GM21576 (cell line): ENCODE results near the gene TPST2.

Source experiments
- ATAC-seq: cut with Tn5 transposase; IDR thresholded peaks from one replicate; pipeline ENCODE4 v1.9.1; 2021; ENCODE audit warnings: mild to moderate bottlenecking, moderate library complexity; ENCODE audit not compliant: unreplicated experiment

TPST2 gene

GRCh38 chr22:26610996-26611395, 21.1 kb upstream of the TPST2 start:
- no peak for ATAC-seq

GRCh38 chr22:26610072-26610958, 20.4 kb upstream of the TPST2 start:
- ATAC-seq = peak; percentile 80

DNA sequence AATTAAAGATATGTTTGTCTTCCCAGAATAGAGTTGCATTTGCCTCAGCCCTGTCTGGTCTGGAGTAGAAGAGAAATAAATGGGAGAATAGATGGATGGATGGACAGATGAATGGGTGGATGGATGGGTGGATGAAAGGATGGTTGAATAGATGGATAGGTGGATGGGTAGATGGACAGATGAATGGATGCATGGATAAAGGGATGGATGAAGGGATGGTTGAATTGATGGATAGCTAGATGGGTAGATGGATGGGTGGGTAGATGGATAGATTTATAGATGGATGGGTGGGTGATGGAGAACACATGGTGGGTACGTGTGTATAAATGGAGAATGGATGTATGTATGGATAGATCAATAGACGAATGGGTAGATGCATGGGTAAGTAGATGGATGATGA, 19.4 kb upstream of the TPST2 start:
- no peak for ATAC-seq

- ATAC-seq = no peak
These were observed 18.2 kb upstream of the TPST2 start for GRCh38 chr22:26608129-26608528.

- ATAC-seq = no peak
These were observed 16.7 kb upstream of the TPST2 start for GRCh38 chr22:26606611-26607010.

DNA sequence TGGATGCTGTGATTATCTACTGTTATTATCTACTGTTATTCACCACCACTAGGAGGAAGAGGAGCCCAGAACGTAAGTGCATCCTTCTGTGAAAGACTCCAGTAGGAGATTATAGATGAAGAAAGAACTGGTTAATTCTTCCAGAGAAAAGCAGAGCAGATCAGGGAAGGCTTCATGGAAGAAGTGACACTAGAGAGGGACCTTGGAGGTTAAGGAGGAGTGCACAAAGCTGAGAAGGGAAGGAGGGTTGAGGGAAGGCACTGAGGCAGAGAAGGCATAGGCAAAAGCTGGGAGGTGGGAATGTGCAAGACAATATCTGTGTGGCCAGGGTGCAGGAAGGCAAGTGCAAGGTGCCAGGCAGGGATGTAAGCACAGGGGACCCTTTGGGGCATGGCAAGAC, 14.4 kb upstream of the TPST2 start:
- ATAC-seq = no peak

GRCh38 chr22:26602127-26602526, 12.2 kb upstream of the TPST2 start:
- ATAC-seq = no peak

GRCh38 chr22:26601726-26602125, 11.8 kb upstream of the TPST2 start:
- no peak for ATAC-seq

GRCh38 chr22:26599505-26599904, 9.6 kb upstream of the TPST2 start:
- ATAC-seq = no peak

- ATAC-seq = no peak
These were observed 7.5 kb upstream of the TPST2 start for GRCh38 chr22:26597480-26597879.

- no peak for ATAC-seq
These were observed 7.1 kb upstream of the TPST2 start for GRCh38 chr22:26597026-26597425.

- ATAC-seq = no peak
These were observed 3.8 kb upstream of the TPST2 start for GRCh38 chr22:26593763-26594162.

GRCh38 chr22:26592421-26592891, 2.5 kb upstream of the TPST2 start:
- peak; percentile 54 for ATAC-seq

GRCh38 chr22:26589367-26589844, 526 bp downstream of the TPST2 start:
- ATAC-seq = no peak

GRCh38 chr22:26588729-26589366, 1.1 kb downstream of the TPST2 start:
- no peak for ATAC-seq

DNA sequence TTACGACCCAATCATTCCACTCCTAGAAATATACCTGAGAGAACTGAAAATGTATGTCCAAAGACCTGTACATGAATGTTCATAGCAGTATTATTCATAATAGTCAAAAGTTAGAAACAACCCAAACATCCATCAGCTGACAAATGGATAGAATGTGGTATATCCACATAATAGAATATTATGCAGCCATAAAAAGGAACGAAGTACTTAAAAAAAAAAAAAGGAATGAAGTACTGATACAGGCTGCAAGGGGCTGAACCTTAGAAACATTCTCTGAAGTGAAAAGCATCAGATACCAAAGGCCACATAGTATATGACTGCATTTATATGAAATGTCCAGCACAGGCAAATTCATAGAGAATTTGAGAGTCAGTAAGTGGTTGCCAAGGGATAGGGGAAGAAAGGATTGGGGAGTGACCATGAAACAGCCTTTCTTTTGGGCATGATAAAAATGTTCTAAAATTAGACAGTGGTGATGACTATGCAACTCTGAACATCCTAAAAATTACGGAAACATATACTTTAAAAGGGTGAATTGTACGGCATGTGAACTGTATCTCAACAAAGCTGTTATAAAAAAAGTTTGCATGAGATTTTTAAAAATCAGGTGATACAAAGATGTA, 1.8 kb downstream of the TPST2 start:
- no peak for ATAC-seq

DNA sequence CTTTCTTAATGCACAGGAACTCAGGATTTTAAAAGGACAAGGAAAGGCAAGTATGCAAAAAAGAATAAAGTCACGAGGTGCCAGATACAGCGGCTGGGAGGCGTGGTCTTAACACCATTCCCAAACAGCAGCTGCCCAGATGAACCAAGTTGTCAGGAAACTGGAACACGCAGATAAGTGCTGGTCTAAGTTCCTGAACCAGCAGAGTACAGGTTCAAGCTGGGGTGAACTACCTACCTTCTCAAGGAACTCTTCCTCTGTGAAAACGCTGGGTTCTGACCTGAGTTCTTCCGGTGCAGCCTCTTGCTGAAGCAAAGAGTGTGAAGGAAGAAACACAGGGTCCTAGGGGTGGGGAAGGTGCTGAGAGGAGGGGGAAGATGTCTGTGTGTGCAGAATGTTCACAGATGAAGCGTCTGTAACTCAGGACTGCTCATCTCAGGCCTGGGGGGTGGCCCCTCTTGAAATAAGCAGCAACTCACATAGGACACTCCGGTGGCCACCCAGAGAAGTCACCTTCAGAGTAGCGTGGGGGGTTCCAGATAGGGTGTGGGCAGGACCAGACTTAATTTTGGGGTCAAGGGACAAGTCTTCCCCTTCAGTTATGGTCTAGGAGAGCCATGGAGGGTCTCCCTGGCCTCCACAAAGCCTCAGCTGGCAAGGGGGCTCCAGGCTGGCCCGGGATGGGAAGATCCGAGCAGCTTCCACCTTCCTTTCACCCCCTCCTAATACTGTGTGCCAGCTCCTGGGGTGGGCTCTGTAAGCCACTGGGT, 3.2 kb downstream of the TPST2 start:
- ATAC-seq = no peak

- no peak for ATAC-seq
These were observed 4.7 kb downstream of the TPST2 start for GRCh38 chr22:26585104-26585790.

DNA sequence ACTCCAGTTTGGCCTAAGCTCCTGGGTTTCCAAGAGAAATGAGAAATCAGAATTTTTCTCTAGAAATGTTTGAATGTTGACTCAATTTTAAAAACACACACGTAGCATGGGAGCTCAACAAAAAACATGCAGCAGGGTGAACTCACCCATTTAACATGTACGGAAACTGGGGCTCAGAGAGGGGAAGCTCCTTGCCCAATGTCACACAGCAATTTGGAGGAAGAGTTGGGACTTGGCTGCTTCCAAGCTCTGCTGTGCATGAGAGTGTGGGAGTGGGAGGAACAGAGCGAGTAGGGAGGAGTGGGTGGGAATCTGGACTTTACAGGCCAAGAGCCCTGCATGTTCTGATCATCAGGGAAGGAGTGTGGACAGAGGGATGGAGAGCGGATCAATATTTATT, 5.9 kb downstream of the TPST2 start:
- ATAC-seq = no peak

GRCh38 chr22:26581633-26582168, 8.2 kb downstream of the TPST2 start:
- no peak for ATAC-seq
